Hematopoietic multipotent progenitor cell treated with erythropoietin and hydrocortisone succinate and interleukin-3 and kit ligand, for 17 days (in vitro differentiated cells): Measurements from ENCODE around the gene C19orf85.

Source experiments
- DNase-seq: peaks from one replicate; pipeline ENCODE4 v3.0.0-alpha.2; 2015; ENCODE audit warnings: low spot score

The C19orf85 gene

GRCh38 chr19:55477905-55478304 is 13.4 kb upstream of the C19orf85 start:
- no peak for DNase-seq

GRCh38 chr19:55476100-55476775 is 11.7 kb upstream of the C19orf85 start, which contains the start of gene ZNF628:
ZNF628 (plus strand) TSS chr19:55476617; CDS start chr19:55479911, 3,294 bp downstream.
- peak; percentile 97 for DNase-seq

- DNase-seq = no peak
Observed at GRCh38 chr19:55474269-55475265, 10.0 kb upstream of the C19orf85 start.

- DNase-seq = no peak
Observed at GRCh38 chr19:55473225-55474012, 8.9 kb upstream of the C19orf85 start.

- no peak for DNase-seq
Observed at GRCh38 chr19:55472463-55472862, 7.9 kb upstream of the C19orf85 start.

GRCh38 chr19:55471266-55471665 is 6.7 kb upstream of the C19orf85 start:
- no peak for DNase-seq

GRCh38 chr19:55468054-55468393 is 3.5 kb upstream of the C19orf85 start:
- DNase-seq = no peak

- DNase-seq = peak; percentile 80
Observed at GRCh38 chr19:55467236-55468053, 2.9 kb upstream of the C19orf85 start.

GRCh38 chr19:55466241-55466614 is 1.7 kb upstream of the C19orf85 start:
- DNase-seq = no peak

- DNase-seq = no peak
Observed at GRCh38 chr19:55465460-55466240, 1.1 kb upstream of the C19orf85 start.

- no peak for DNase-seq
Observed at GRCh38 chr19:55464039-55464661, 401 bp downstream of the C19orf85 start.

GRCh38 chr19:55463583-55464031 is 944 bp downstream of the C19orf85 start:
- no peak for DNase-seq

- DNase-seq = no peak
Observed at GRCh38 chr19:55462722-55463121, 1.8 kb downstream of the C19orf85 start.

- peak; percentile 78 for DNase-seq
Observed at GRCh38 chr19:55461974-55462626, 2.5 kb downstream of the C19orf85 start.

- peak; percentile 99 for DNase-seq
Observed at GRCh38 chr19:55461259-55461973, 3.1 kb downstream of the C19orf85 start, which contains the start of gene ISOC2. ISOC2 (minus strand) TSS chr19:55461642; CDS start chr19:55456486, 5,156 bp downstream.

GRCh38 chr19:55460670-55461258 is 3.8 kb downstream of the C19orf85 start:
- peak; percentile 78 for DNase-seq

- peak; percentile 35 for DNase-seq
Observed at GRCh38 chr19:55459950-55460657, 4.4 kb downstream of the C19orf85 start.

GRCh38 chr19:55459551-55459949 is 5.0 kb downstream of the C19orf85 start:
- no peak for DNase-seq
